Measurements from ENCODE around the gene DENR.
"Not testable (repeated sequence)": the region's sequence is repeated elsewhere in the genome, so short reads cannot be mapped to it uniquely, and the experiment has no call there.

GRCh38 chr12:122702890-122703611 lies 49.6 kb upstream of the DENR start, which contains the start of gene HCAR2:
- not testable (repeated sequence) for TF ChIP-seq EZH2 (IDR thresholded peaks at IDR 0.05; ENCODE audit: insufficient read depth, poor library complexity, severe bottlenecking); EZH2phosphoT487 (IDR thresholded peaks at IDR 0.05; ENCODE audit: insufficient read depth, low read depth)

All from GM23248 (cell line).